DND-41 (cell line): ENCODE results near the gene ST6GALNAC1.

ENCODE experiments used
- CTCF ChIP-seq: IDR thresholded peaks from 2 replicates; pipeline ENCODE4 v1.5.1; 2012; ENCODE audit warnings: borderline replicate concordance, low read length, moderate library complexity, mild to moderate bottlenecking; ENCODE audit not compliant: poor library complexity, severe bottlenecking; ENCODE audit errors: extremely low read depth
- EZH2 ChIP-seq: IDR thresholded peaks from 3 replicates; pipeline ENCODE4 v1.6.1; 2012; ENCODE audit warnings: borderline replicate concordance, low read depth, mild to moderate bottlenecking, moderate library complexity, low read length, inconsistent platforms; ENCODE audit not compliant: severe bottlenecking

DNA sequence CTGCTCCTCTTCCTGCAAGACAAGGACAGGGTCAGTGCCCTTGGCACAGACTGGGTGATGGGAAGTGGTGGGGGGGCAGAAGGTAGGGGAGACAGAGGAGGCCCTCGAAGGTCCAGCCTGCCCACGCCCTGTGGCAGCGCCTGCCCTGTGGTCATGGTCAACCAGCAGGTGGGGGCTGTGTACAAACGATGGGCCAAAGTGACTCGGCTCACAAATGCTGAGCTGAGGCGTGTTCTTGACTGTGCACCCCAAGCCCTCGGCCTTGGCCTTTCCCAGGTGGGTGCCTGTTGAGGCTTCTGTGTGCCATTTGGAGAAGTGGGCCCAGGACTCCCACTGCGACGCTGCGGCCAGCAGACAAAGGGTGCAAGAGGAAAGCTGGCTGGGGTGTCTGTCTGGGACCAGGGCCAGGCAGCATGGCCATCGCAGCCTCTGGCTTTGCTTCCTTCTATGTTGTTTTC lies 44.6 kb upstream of the ST6GALNAC1 start:
- TF ChIP-seq EZH2, result no peak
- TF ChIP-seq CTCF, result no peak
